Ovary (tissue), 9 donors: Measurements from ENCODE around the gene CERS6. TPM values are rescaled to one million over a fixed set of nuclear protein-coding genes. Genes with fewer than 3 reads are reported as not detected.

Experiments used
- DNase-seq, 5 donors: peaks; one replicate each; pipeline ENCODE4 v3.0.0-alpha.2; 2019 to 2020
- H3K27ac ChIP-seq, 2 donors: fragments of 200-600 bp; one replicate each; pipeline versions ENCODE4 v1.5.1 to v1.8.0; 2019 to 2022
- H3K27me3 ChIP-seq: fragments of 200-600 bp; one replicate; pipeline ENCODE4 v1.8.0; 2022
- H3K36me3 ChIP-seq: fragments of 200-600 bp; sonication (generic); one replicate; pipeline ENCODE4 v1.5.1; 2019
- H3K4me1 ChIP-seq: one replicate; pipeline ENCODE4 v1.8.1; 2013; ENCODE audit warnings: mild to moderate bottlenecking, moderate library complexity; ENCODE audit not compliant: insufficient read depth
- H3K4me3 ChIP-seq: fragments of 200-600 bp; sonication (generic); one replicate; pipeline ENCODE4 v1.5.1; 2017
- H3K9me3 ChIP-seq, 2 donors: fragments of 200-600 bp in 1 of 2; sonication (generic) in 1 of 2; one replicate each; pipeline versions ENCODE4 v1.5.1 to v1.8.1; 2013 to 2019; ENCODE audit warnings: mild to moderate bottlenecking in 1 of 2, moderate library complexity in 1 of 2
- CTCF ChIP-seq, 3 donors: fragments of 450-650 bp in 2 of 3; fragments of 200-600 bp in 1 of 3; IDR thresholded peaks; one replicate each; pipeline versions ENCODE4 v1.5.1 to v1.8.0; 2016 to 2022; ENCODE audit warnings: antibody characterized with exemption in 3 of 3, mild to moderate bottlenecking in 1 of 3
- EP300 ChIP-seq: sonication (generic); formaldehyde crosslinking; IDR thresholded peaks from one replicate; pipeline ENCODE4 v1.6.1; 2017; ENCODE audit warnings: antibody characterized with exemption
- POLR2A ChIP-seq: fragments of 450-650 bp; IDR thresholded peaks from one replicate; pipeline ENCODE4 v1.6.1; 2017; ENCODE audit warnings: antibody characterized with exemption, mild to moderate bottlenecking, moderate library complexity
- WGBS, 3 donors: extraction: QIAGEN DNeasy Blood & Tissue Kit in 1 of 3; methylation state at CpG; one replicate each; pipeline versions ENCODE4 v1.1.5 to v1.1.7; 2013 to 2017; 5-methylcytosine and 5-hydroxymethylcytosine counted together
- intact Hi-C, 4 donors: fragments of 100-400 bp; cut with DNase I; formaldehyde crosslinking; loops; one replicate each; pipeline versions ENCODE4 v1.11.0 to v1.15.1; 2022 to 2023
- polyA plus RNA-seq, 2 donors: library from polyadenylated mRNA; stranded (reverse); fragments of 200-250 nt in 1 of 2; fragments of 350-450 nt in 1 of 2; fragmentation: Illumina TruSeq in 1 of 2; extraction: RNeasy Lipid Tissue Mini Kit (QIAGEN cat#74804) in 1 of 2; gene quantifications; one replicate each; pipeline ENCODE4 v1.2.3, GENCODE V29; 2013 to 2014
- total RNA-seq, 7 donors: library from RNA; depleted of rRNA in 2 of 7; stranded (reverse); fragments of >200 nt in 2 of 7; fragmentation: NEBNext Ultra II Directional in 3 of 7; extraction: Animal tissue kit (Norgen Biotek cat#: 25700) in 3 of 7; gene quantifications; one replicate each; pipeline versions ENCODE4 v1.1.0 to v1.2.4, GENCODE V29; 2016 to 2023
- donor health status: DM: no; HTN: no; CAD: no; lungs with moderate emphysema.
- donor health status: DM: no; HTN: no; CAD: no.
- donor health status: Bipolar disorder and iron deficiency.
- donor health status: DM: yes; HTN: yes; CAD: no.
- donor health status: DM: no; HTN: no; CAD: no.
- donor health status: DM: yes; HTN: yes; CAD: no.

The CERS6 gene
- total and polyA plus RNA-seq, 9 donors = 11.5 to 30.8 (median 24.9) TPM

GRCh38 chr2:168525020-168525419 is 68.9 kb downstream of the CERS6 start:
- 95 to 99% (median 97%) methylated on average over 3 of the region's 3 CpGs for WGBS, 3 donors
- intact Hi-C loops = no loop called here
- TF ChIP-seq EP300 = no peak
- no peak for TF ChIP-seq POLR2A
- no peak for TF ChIP-seq CTCF (IDR thresholded peaks at IDR 0.05)
- no peak for DNase-seq
- Histone ChIP-seq H3K36me3 (no peaks in the 10 kb centered on the region), H3K4me1 (peaks cover 21% of the 10 kb centered on the region), H3K4me3 (no peak overlapping the region), H3K27ac (no peak overlapping the region), H3K9me3 (no peaks in the 10 kb centered on the region), H3K27me3 (no peaks in the 10 kb centered on the region)

GRCh38 chr2:168525716-168526446 is 69.8 kb downstream of the CERS6 start:
- intact Hi-C loops = no loop called here
- Histone ChIP-seq H3K4me1 (peaks cover 22% of the 10 kb centered on the region), H3K27ac (no peak overlapping the region), H3K36me3 (no peaks in the 10 kb centered on the region), H3K9me3 (no peaks in the 10 kb centered on the region), H3K27me3 (no peaks in the 10 kb centered on the region), H3K4me3 (no peak overlapping the region)
- no peak for DNase-seq
- WGBS, 3 donors = 12 to 37% (median 26%) methylated on average over 1 of the region's 1 CpG
- TF ChIP-seq EP300 (no peak), POLR2A (no peak), CTCF (IDR thresholded peaks at IDR 0.05) (no peak)

GRCh38 chr2:168526641-168527040 is 70.6 kb downstream of the CERS6 start:
- H3K4me1 ChIP-seq = peaks cover 18% of the 10 kb centered on the region
- intact Hi-C loops = no loop called here
- no peaks in the 10 kb centered on the region for H3K27me3 ChIP-seq
- peak in 4 of 5 donors; percentile 36 to 72 (median 56) for DNase-seq
- no peak overlapping the region for H3K27ac ChIP-seq
- H3K4me3 ChIP-seq = no peak overlapping the region
- 6 to 13% (median 7%) methylated on average over 3 of the region's 3 CpGs for WGBS, 3 donors
- H3K9me3 ChIP-seq = no peaks in the 10 kb centered on the region
- no peaks in the 10 kb centered on the region for H3K36me3 ChIP-seq
- no peak for TF ChIP-seq CTCF (IDR thresholded peaks at IDR 0.05)
- TF ChIP-seq EP300 = no peak

- TF ChIP-seq EP300 (no peak), POLR2A (no peak), CTCF (IDR thresholded peaks at IDR 0.05) (no peak)
- Histone ChIP-seq H3K4me3 (no peak overlapping the region), H3K4me1 (peaks cover 14% of the 10 kb centered on the region), H3K27ac (no peak overlapping the region), H3K36me3 (no peaks in the 10 kb centered on the region), H3K27me3 (no peaks in the 10 kb centered on the region), H3K9me3 (no peaks in the 10 kb centered on the region)
- no peak for DNase-seq
- intact Hi-C loops = no loop called here
Measured at GRCh38 chr2:168528016-168528415, 71.9 kb downstream of the CERS6 start.
